ENCODE data around the gene SKI.

The SKI gene

GRCh38 chr1:2358651-2359640 is 130.8 kb downstream of the SKI start:
- DNase-seq: no peak

Measured in NCI-H748 treated with DMSO at 0.1 percent for 48 hours (cell line).